CD4-positive, alpha-beta T cell treated with Interleukin-12 subunit alpha and Interleukin-12 subunit beta, for 1 hour (primary cell): ENCODE results near the gene RFC5.
"Not testable (repeated sequence)": the region's sequence is repeated elsewhere in the genome, so short reads cannot be mapped to it uniquely, and the experiment has no call there.

Experiments
- DNase-seq: peaks from one replicate; pipeline ENCODE4 v3.0.0-alpha.2; 2020

Gene RFC5

GRCh38 chr12:118017926-118018325 is 1.4 kb downstream of the RFC5 start:
- no peak for DNase-seq

DNA sequence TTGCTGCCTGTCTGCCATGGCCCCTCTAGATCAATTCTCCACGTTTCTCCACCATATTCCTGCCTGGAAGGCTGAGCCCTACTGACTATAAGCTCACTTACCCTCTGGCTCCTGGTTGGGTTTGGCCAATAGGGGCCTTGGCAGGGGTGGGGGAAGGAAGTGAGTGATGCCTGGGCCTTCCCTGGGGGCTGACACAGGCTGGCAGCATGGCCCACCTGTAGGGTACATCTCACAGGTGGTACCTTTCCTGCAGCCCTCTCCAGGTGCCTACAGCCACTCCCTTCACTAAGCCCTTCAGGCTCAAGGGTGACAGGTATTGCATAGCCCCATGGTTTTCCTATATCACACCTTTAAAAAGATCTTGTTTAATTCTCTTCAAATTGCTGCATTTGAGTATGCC is 3.5 kb downstream of the RFC5 start:
- DNase-seq, result no peak

DNA sequence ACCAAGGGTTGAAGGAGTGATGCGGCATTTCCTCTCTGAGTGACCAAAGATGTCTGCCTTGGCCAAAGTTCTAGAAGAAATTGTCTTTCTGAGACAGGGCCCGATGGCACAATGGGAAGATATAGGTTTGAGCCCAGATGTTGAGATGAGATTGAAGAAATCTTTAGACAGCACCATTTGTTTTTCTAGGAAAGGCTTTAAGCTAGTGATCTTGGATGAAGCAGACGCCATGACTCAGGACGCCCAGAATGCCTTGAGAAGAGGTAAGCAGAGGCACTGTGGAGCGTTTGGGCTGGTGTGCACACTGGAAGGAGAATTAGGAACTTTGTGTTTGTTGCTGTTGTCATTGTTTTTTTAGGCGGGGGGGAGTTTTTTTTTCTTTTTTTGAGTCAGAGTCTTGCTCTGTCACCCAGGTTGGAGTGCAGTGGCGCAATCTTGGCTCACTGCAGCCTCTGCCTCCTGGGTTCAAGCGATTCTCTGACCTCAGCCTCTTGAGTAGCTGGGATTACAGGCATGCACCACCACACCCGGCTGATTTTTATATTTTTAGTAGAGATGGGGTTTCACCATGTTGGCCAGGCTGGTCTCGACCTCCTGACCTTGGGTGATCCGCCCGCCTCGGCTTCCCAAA is 5.7 kb downstream of the RFC5 start:
- DNase-seq, result not testable (repeated sequence)

GRCh38 chr12:118022728-118023109 is 6.2 kb downstream of the RFC5 start:
- no peak for DNase-seq

- no peak for DNase-seq
These were observed 6.9 kb downstream of the RFC5 start for GRCh38 chr12:118023301-118023860.

DNA sequence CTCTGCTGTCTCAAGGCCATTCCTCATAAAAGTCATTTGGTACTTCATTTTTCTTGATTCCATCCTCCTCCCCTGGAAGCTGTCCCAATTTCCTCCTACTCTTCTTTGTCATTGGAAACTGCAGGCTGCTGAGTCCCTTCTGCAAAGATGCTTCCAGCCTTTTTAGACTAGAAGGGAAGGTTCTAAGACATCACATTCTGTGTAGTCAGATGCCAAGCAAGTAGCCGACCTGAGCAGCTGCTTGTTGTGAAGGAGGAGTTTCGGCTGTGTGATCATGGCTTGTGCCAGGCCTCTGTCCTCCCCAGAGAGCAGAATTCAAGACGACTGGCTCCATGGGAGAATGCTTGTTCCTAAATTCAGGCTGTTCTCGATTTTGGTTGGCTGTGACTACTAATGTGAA is 8.7 kb downstream of the RFC5 start:
- no peak for DNase-seq

DNA sequence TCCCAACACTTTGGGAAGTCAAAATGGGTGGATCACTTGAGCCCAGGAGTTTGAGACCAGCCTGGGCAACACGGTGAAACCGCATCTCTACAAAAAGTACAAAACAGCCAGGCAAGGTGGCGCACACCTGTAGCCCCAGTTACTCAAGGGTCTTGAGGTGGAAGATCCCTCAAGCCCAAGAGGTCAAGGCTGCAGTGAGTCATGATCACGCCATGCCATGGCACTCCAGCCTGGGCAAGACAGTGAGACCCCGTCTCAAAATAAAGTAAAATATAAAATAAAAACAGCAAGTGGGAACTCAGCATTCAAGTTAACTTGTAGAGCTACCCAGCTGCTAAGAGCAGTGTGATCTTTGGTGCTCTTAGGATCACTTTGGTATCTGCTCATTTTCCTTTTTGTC is 12.7 kb downstream of the RFC5 start:
- no peak for DNase-seq

- no peak for DNase-seq
These were observed 15.7 kb downstream of the RFC5 start for GRCh38 chr12:118032188-118032587.

- DNase-seq, result no peak
These were observed 16.8 kb downstream of the RFC5 start for GRCh38 chr12:118033323-118033722.

DNA sequence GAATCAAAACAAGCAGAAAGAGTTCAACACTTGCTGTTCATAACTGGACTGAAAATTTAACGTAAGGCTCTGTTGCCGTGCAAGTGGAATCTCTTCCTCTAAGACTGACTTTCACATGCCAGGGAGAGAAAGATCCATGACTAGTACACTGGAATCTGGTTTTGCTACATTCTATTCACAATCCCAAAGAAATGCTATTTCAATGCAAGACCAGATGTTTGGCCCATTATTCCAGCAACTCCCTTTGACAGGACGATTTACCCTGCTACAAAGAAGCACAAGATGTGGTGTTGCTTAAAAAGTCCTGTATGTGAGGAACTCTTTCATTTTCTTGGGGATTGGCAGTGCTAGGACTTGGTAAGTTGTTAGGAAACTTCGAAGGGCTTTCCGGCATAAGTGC is 17.4 kb downstream of the RFC5 start:
- DNase-seq, result no peak

- no peak for DNase-seq
These were observed 18.1 kb downstream of the RFC5 start for GRCh38 chr12:118034429-118035189.

DNA sequence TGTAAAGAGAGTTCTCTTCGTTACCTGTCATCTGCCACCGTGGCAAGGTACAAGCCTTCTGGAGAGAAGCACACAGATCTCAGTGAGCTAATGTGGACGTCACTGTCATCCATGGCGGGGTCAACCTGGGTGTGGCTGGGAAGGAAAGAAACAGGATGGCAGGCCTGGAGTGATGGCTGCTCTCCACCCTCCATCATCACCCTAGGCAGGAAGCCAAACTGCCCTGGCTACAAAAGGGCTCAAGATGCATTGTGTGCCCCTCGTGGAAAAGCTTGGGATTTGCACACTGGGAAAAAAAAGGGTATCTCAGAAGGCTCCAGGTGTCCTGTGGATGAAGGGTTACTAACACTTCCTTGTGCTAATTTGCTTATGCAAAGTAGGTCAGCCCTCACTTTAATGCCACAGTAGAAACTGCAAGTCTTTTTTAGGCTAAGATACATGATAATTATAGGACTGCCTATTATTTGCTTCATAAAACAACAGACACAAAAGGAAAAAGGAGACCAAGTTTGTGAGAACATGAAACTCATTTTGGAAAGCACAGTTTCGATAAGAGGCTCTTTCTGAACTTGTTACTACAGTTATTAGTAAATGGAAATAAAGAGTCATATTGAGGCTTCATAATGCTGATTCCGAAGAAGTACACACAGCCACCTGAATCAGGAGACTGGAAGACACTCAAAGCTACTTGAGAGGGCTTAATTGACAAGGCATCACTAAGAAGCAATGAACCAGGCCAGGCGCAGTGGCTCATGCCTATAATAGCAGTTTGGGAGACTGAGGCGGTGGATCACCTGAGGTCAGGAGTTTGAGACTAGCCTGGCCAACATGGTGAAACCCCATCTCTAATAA is 18.9 kb downstream of the RFC5 start:
- DNase-seq, result no peak

GRCh38 chr12:118036672-118037411 is 20.3 kb downstream of the RFC5 start:
- no peak for DNase-seq

- DNase-seq, result no peak
These were observed 21.6 kb downstream of the RFC5 start for GRCh38 chr12:118038137-118038536.

- DNase-seq, result no peak
These were observed 25.6 kb downstream of the RFC5 start for GRCh38 chr12:118042091-118042490.

- DNase-seq, result no peak
These were observed 27.6 kb downstream of the RFC5 start for GRCh38 chr12:118044075-118044474.

DNA sequence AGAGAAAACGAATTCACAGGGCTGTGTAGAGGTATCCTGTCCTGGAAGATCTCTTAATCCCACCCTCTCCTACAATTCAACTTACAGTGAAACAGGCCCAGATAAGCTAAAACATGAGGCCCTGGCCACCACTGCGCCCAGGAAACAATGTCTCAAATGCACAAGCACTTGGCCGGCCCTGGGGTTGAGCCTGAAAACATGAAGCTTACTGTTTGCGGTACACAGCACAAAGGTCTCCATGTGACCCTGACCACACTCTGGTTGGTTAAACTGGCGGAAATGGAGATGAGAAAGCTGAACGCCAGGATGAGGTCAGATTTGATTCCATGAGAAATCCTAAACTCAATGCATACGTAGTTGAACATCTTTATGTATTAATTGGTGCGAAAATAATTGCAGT is 28.1 kb downstream of the RFC5 start:
- DNase-seq, result no peak

GRCh38 chr12:118046430-118046829 is 29.9 kb downstream of the RFC5 start:
- no peak for DNase-seq

GRCh38 chr12:118050972-118051910 is 34.7 kb downstream of the RFC5 start:
- DNase-seq, result no peak

- DNase-seq, result no peak
These were observed 36.0 kb downstream of the RFC5 start for GRCh38 chr12:118052324-118053070.
